Activated CD4-positive, CD25-positive, alpha-beta regulatory T cell treated with anti-CD3 and anti-CD28 coated beads, Interleukin-2, amount 50 U/mL, for 72 hours (primary cell): ENCODE data around the gene AHRR.

Experiments
- DNase-seq: peaks from one replicate; pipeline ENCODE4 v3.0.0; 2021

Gene AHRR

DNA sequence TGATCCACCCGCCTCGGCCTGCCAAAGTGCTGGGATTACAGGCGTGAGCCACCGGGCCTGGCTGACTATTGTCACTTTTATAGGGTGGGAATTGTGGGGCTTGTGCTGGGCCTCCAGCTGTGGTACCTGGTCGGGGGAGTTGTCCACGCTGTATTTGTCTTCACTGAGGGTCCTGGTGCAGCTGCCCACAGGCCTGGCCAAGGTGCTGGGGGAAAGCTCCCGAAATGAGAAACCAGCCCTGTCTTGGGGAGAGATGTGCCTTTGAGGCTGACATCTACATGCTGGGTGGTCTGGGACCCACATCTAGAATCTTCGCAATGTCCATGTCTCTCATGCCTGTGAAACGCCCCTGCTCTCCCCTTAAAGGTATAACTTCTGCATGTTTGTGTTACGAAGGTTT lies 124.1 kb downstream of the AHRR start:
- peak; percentile 2 for DNase-seq

- DNase-seq, result peak; percentile 11
Observed at GRCh38 chr5:446066-446882, 124.8 kb downstream of the AHRR start.

GRCh38 chr5:446883-447263 lies 125.4 kb downstream of the AHRR start:
- peak; percentile 30 for DNase-seq

DNA sequence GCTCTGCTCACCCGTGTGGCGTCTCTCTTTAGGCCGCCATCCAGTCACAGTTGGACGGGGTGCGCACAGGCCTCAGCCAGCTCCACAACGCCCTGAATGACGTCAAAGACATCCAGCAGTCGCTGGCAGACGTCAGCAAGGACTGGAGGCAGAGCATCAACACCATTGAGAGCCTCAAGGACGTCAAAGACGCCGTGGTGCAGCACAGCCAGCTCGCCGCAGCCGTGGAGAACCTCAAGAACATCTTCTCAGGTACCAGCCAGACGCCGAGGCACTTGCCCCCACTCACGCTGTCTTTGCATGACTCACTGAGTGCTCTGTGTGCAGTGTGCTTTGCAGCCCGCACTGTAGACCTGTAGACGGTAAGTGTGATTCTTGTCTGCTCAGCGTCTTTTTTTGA lies 126.0 kb downstream of the AHRR start:
- peak; percentile 21 for DNase-seq

- DNase-seq, result peak; percentile 20
Observed at GRCh38 chr5:448061-448765, 126.7 kb downstream of the AHRR start.

GRCh38 chr5:448766-449090 lies 127.2 kb downstream of the AHRR start:
- DNase-seq, result no peak

GRCh38 chr5:449151-449550 lies 127.6 kb downstream of the AHRR start:
- no peak for DNase-seq

DNA sequence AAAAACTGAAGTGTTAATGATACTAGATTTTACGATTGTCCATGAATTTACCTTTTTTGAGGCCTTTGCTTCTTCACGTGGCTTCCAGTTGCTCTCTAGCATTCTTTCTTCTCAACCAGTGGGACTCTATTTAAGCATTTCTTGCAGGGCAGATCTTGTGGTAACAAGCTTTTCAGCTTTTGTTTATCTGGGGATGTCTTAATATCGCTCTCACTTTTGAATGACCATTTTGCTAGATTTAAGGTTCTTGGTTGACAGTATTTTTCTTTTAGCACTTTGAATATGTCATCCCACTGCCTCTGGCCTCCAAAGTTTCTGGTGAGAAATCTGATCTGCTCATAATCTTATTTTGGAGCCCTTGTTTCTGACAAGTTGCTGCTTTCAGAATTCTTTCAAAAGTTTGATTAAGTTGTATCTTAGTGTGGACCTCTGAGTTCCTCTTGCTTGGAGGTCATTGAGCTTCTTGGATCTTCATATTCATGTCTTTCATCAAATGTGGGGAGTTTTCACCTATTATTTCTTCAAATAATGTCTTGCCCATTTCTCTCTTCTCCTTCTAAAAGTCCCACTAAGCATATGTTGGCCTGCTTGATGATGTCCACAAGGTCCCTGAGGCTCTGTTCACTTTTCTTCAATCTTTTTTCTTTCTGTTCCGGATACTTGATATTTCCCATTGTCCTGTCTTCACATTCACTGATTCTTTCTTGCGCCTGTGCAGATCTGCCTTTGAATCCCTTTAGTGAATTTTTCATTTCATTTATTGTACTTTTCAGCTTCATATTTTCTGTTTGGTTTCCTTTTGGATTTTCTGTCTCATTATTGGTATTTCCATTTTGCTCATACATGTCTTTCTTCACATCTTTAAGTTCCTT lies 130.3 kb downstream of the AHRR start:
- DNase-seq, result no peak

GRCh38 chr5:452978-453710 lies 131.6 kb downstream of the AHRR start:
- peak; percentile 27 for DNase-seq

DNA sequence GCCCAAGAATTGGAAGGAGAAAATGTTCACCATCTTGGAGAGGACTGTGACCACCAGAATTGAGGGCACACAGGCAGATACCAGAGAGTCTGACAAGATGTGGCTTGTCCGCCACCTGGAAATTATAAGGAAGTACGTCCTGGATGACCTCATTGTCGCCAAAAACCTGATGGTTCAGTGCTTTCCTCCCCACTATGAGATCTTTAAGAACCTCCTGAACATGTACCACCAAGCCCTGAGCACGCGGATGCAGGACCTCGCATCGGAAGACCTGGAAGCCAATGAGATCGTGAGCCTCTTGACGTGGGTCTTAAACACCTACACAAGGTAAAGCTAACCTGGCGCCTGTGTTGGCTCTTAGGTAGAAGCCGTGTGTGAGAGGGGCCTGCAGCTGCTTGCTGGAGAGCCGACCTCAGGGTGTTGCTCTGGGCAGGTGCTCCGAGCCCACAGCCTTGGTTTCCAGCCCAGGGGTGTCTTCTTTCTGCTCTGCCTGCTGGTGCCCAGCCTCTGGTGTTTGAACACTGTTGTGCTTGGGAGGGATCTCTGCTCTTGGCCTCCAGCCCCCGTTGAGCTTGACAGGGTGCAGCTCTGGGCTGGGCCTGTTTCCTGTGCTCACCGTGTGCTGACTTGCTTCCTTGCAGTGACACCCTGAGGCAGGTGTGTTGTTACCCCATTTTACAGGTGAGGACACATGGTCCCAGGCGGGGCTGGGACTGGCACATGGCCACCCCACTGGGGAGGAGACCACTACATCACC lies 132.4 kb downstream of the AHRR start:
- DNase-seq, result peak; percentile 21

DNA sequence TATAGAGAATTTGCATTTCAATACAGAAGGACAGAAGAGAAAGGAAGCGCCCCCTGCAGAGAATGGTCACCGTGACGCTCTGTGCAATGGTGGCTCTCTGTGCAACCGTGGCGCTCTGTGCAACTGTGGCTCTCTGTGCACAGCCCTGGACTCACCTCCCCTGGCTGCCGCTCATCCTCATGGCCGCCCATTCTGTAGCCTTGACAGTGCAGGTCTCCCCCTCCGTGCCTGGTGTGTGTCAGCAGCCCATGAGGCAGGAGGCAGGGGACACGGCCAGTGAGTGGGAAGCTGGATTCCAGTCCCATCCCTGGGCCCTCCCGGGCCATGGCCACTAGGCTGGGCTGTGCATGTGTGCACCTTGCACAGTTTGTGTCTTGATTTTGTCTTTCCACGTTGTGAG lies 133.4 kb downstream of the AHRR start:
- peak; percentile 17 for DNase-seq

DNA sequence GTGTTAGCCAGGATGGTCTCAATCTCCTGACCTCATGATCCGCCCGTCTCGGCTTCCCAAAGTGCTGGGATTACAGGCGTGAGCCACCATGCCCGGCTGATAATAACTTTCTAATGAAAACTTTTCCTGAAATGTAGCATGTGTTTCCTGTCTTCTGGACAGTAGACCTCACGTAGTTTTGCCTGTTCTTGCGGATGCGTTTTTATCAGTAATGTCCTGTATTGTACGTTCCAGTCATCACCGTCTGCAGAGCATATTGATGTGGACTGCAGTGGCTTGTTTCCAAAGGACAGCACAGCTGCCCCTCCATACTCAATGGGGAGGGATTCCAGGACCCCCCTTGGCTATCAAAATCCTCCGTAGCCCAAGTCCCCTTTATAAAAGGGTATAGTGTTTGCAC lies 134.3 kb downstream of the AHRR start:
- DNase-seq, result peak; percentile 17

DNA sequence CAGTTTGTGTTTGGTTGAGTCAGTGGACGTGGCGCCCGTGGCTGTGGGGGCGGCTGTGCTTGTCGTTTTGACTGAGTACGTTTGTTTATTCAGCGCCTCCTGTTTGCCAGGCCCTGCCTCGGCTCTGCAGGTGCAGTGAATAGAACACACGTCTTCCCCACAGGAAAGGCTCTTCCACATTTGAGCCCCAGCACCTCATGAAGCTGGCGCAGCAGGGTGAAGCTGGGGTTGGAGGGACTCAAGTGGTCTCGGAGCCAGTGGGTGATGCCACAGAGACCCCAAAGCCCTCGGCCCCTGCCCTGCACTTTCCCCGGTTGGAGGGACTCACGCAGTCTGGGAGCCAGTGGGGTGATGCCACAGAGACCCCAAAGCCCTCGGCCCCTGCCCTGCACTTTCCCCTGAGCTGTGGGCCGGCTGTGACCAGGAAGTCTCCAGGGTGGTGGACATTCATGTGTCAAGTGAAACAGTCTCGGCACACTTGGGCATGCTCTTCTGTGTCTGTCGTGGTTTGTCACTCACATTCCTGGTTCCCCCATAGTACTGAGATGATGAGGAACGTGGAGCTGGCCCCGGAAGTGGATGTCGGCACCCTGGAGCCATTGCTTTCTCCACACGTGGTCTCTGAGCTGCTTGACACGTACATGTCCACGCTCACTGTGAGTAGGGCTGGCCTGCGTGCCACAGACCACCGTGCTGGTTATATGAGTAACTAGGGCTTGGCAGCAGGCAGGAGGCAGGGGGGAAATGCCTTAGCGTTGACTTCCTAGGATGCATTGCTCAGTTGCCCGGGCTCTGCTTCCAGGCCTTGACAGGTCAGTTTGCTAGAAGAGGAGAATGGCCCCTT lies 135.1 kb downstream of the AHRR start:
- peak; percentile 25 for DNase-seq

- DNase-seq, result peak; percentile 27
Observed at GRCh38 chr5:457195-457961, 135.9 kb downstream of the AHRR start.

DNA sequence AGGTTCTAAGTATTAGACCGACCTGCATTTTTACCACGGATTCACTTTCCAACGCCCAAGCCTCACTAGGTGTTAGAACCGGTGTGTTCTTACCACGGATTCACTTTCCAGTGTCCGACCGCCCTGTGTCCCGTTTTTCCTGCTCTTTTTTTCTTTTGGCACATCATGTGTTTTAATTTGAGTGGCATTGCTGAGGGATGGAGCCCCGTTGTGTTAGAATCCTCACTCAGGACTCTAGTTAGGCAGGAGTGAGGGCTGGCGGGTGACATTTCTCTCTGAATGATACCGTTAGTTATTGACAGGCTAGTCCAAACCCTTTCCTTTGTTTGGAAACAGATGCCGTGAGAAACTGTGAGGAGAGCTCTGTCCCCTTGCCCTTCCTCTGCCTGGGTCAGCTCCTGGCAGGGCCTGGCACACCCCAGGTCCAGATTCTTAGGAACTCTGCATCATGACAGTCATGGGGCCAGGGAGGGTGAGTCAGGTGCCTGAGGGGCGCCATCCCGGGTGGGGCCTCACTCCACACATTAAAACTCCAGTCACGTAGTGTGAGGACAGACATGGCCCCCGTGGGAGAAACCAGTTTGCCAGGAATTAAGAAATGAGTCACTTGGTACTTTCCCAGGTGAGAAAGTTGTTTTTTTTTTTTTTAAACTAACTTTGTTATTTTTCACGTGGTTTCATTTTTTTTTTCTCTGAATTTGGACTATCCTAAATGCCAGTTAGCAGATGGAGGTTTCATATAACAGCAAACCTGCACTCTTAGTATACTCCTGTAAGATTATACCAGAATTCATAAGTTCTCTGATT lies 137.2 kb downstream of the AHRR start:
- peak; percentile 49 for DNase-seq

DNA sequence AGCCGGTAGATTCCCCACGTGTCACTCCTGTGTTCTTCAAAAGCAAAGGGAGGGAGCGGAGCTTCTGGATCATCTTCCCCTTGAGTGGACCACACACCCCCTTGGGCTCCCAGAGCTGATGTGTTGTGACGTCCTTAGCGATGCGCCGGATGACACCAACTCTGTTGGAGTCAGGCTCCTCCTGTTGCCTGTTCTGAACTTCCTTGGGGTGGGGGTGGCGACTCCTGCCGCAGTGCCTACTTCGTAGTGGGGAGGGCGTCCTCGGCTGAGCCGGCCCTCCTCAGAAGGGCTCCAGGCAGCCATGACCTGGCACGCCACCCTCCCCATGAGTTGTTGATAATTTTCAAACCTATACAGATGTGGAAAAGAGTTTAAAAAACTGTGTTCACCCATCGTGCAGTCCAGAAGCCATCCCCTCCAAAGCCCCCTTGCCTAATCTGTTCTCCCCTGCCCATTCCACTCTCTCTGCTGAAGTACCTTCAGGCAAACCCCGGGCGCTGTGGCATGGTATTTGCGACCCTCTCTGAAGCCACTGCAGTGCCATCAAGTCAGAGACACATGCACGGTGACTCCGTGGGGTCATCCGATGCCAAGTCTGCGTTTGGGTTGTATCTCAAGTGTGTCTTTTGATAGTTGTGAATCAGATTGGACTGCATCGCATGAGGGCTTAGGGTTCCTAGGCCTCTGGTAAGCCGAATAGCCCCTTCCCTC lies 138.2 kb downstream of the AHRR start:
- peak; percentile 28 for DNase-seq

GRCh38 chr5:460273-460625 lies 138.7 kb downstream of the AHRR start:
- no peak for DNase-seq

GRCh38 chr5:462051-462481 lies 140.6 kb downstream of the AHRR start:
- peak; percentile 14 for DNase-seq

DNA sequence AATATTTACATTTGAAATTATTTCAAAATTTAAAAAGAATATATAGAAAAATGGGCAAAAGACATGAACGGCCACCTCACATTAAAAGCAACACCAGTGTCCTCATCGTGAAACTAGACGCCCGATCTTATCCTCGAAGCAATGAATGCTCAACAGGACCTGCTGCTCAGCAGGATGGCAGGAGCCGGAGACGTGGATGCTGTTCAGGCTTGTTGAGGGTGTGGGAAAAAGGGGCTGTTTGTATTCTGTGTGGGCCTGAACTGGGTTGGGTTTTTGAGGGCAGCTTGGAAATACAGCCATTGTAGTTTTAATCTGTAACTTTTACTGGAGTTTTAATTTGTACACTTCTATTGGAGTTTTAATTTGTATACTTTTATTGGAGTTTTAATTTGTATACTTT lies 141.8 kb downstream of the AHRR start:
- peak; percentile 22 for DNase-seq
